Stimulated activated CD4-positive, alpha-beta T cell treated with anti-CD3 and anti-CD28 coated beads, TNF-alpha, amount 100 ng/mL, for 24 hours (primary cell): ENCODE data around the gene GRIN1.

Experiments used
- DNase-seq, 3 experiments: peaks; one replicate each; pipeline ENCODE4 v3.0.0-alpha.2; 2020; ENCODE audit warnings: low read depth in 3 of 3

The GRIN1 gene

GRCh38 chr9:137138722-137139467, at the start of gene GRIN1:
Gene GRIN1, plus strand, starts transcription at chr9:137139154. Its CDS starts 333 bp downstream, at chr9:137139487.
- DNase-seq, result no peak

- no peak for DNase-seq
These were observed 49.6 kb upstream of the GRIN1 start for GRCh38 chr9:137089232-137089947.

DNA sequence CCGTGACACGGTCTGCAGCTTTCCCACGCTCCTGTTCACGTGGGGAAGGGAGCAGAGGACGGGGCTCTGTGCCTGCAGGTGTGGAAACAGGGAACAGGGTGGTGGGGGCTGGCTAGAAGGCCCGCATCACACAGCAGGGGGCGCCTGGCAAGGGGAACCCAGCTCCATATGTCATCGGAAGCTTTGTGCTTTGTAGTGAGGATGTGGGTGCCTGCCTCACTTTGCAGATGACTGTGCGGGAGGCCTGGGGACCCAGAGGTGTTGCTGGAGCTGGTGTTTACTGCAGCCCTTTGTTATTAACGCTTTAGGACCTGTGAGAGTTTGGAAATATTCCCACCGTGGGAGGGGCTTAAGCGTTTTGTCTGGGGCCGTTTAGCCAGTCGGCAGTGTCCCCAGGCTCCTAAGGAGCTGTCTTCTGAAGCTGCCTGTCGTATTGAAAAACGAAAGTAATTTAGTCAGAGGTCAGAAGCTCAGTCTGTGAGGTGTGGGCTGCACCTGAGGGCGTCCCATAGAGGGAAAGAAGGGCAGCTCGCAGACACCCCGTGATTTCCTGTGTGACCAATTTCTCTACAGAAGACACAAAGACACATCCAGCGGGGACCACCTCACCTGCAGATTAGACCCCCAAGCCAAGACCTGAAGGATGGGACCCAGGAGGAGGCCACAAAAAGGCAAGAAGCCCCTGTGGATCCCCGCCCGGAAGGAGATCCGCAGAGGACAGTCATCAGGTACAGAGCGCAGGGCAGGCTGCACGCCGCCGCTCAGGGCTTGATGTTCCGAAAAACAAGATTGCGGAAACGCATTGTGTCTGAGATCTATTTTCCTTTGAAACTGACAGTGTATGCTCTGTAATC, 43.1 kb upstream of the GRIN1 start:
- peak; percentile 63 to 84 (median 71) for DNase-seq

- DNase-seq, result no peak
These were observed 42.0 kb upstream of the GRIN1 start for GRCh38 chr9:137096785-137097546.

- no peak for DNase-seq
These were observed 41.0 kb upstream of the GRIN1 start for GRCh38 chr9:137097761-137098462.

- no peak for DNase-seq
These were observed 39.7 kb upstream of the GRIN1 start for GRCh38 chr9:137099231-137099630.

- no peak for DNase-seq
These were observed 35.6 kb upstream of the GRIN1 start for GRCh38 chr9:137103206-137103999.

DNA sequence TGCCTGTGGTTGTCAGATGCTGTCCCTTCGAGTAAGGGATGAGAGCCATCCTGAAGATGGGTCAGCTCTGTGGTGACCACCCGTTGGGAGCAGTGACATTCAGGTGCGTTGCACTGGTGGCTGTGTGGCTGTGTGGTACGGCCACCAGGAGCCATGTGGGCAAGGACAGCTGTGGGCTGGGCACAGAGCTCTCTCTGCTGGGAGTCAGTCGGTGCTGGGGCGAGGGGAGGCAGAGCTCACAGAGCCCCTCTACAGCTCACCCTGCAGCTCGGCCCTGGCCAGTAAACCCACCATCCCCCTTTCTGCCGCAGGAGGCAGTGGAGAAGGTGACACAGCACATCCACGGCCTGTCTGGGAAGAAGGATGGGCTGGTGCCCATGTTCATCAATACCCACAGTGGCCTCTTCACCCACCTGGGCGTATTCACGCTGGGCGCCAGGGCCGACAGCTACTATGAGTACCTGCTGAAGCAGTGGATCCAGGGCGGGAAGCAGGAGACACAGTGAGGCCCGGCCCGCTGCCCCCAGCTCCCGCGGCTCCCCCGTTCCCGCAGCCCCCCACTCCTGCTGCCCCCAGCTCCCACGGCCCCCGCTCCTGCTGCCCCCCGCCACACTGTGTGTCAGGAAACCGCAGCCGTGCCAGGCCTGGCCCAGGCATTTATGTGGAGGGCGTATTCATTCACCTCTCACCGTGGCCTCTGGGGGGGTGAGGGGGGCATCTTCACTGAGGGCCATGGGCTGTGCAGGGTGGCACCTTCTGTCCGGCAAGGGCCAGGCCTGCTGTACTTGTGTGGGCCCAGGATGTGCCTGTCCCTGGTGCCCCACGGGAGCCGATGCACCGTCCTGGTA, 32.9 kb upstream of the GRIN1 start:
- DNase-seq, result no peak

GRCh38 chr9:137106662-137107250, 32.2 kb upstream of the GRIN1 start:
- DNase-seq, result no peak

DNA sequence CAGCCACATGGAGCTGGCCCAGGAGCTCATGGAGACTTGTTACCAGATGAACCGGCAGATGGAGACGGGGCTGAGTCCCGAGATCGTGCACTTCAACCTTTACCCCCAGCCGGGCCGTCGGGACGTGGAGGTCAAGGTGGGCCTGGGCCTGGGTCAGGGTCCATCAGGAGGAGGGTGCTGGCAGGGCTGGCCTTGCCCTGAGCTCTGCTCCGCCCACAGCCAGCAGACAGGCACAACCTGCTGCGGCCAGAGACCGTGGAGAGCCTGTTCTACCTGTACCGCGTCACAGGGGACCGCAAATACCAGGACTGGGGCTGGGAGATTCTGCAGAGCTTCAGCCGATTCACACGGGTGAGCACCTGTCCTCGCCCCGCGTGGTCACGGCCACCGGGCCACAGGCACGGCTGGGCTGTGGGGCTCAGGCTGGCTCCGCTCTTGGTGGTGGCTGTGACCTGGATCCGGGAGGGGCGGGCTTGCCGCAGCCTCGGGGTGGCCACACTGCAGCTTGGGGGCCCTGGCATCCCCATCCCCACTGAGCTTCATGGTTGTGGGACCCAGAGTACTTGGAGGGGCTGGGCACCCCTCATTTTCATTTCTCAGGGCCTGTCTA, 31.5 kb upstream of the GRIN1 start:
- no peak for DNase-seq

GRCh38 chr9:137107982-137108381, 31.0 kb upstream of the GRIN1 start:
- DNase-seq, result no peak

- DNase-seq, result no peak
These were observed 30.2 kb upstream of the GRIN1 start for GRCh38 chr9:137108608-137109249.

GRCh38 chr9:137109250-137110146, 29.5 kb upstream of the GRIN1 start:
- DNase-seq, result no peak

- no peak for DNase-seq
These were observed 28.6 kb upstream of the GRIN1 start for GRCh38 chr9:137110147-137110910.

DNA sequence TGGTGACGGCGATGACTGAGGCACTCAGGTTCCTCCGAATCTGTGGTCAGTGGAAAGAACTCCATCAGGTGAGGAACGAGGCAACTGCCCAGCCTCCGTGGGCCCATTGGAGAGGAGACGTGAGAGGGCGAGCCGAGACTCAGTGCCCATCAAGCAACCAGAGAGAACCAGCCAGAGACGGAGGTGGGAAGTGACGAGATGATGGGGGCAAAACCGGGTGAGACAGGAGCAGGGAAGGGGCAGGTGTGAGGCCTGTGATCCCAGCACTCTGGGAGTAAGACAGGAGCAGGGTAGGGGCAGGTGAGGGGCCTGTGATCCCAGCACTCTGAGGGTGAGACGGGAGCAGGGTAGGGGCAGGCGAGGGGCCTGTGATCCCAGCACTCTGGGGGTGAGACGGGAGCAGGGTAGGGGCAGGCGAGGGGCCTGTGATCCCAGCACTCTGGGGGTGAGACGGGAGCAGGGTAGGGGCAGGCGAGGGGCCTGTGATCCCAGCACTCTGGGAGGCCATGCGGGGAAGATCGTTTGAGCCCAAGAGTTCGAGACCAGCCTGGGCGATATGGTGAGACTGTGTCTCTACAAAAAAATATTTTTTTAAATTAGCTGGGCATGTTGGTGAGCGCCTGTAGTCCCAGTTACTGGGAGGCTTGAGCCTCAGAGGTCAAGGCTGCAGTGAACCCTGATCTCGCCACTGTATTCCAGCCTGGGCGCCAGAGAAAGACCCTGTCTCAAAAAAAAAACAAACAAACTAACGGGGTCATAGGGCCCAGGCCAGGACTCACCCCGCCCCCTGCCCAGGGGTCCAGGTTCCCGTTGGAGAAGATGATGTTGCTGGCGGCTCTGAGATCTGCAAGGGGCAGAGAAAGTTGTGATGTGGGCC, 27.8 kb upstream of the GRIN1 start:
- no peak for DNase-seq
